Vagina (tissue), 2 donors: ENCODE results near the gene CLSTN1.

Experiments
- CTCF ChIP-seq, 3 experiments: fragments of 450-650 bp in 2 of 3; fragments of 200-600 bp in 1 of 3; sonication (generic) in 1 of 3; IDR thresholded peaks; one replicate each; pipeline ENCODE4 v1.5.1; 2017 to 2019; ENCODE audit warnings: antibody characterized with exemption in 3 of 3, mild to moderate bottlenecking in 2 of 3, moderate library complexity in 2 of 3
- POLR2A ChIP-seq, 2 donors: fragments of 450-650 bp; IDR thresholded peaks; one replicate each; pipeline ENCODE4 v1.6.1; 2017; ENCODE audit warnings: antibody characterized with exemption in 2 of 2, mild to moderate bottlenecking in 2 of 2, moderate library complexity in 2 of 2

- TF ChIP-seq CTCF (IDR thresholded peaks at IDR 0.05) (no peak), POLR2A (IDR thresholded peaks at IDR 0.05) (no peak)
Observed at GRCh38 chr1:9755441-9755995, 68.2 kb downstream of the CLSTN1 start.
